GM18507 (cell line): ENCODE measurements around the gene ERG.

ENCODE experiments used
- DNase-seq: peaks from one replicate; pipeline ENCODE4 v3.0.0; 2011; ENCODE audit warnings: low read depth; ENCODE audit not compliant: insufficient read length; ENCODE audit errors: extremely low spot score
- FAIRE-seq: peaks from 2 replicates; lab custom pipeline; 2011; peaks lifted over from hg19 to GRCh38; lab: Jason Lieb, UNC

The ERG gene

DNA sequence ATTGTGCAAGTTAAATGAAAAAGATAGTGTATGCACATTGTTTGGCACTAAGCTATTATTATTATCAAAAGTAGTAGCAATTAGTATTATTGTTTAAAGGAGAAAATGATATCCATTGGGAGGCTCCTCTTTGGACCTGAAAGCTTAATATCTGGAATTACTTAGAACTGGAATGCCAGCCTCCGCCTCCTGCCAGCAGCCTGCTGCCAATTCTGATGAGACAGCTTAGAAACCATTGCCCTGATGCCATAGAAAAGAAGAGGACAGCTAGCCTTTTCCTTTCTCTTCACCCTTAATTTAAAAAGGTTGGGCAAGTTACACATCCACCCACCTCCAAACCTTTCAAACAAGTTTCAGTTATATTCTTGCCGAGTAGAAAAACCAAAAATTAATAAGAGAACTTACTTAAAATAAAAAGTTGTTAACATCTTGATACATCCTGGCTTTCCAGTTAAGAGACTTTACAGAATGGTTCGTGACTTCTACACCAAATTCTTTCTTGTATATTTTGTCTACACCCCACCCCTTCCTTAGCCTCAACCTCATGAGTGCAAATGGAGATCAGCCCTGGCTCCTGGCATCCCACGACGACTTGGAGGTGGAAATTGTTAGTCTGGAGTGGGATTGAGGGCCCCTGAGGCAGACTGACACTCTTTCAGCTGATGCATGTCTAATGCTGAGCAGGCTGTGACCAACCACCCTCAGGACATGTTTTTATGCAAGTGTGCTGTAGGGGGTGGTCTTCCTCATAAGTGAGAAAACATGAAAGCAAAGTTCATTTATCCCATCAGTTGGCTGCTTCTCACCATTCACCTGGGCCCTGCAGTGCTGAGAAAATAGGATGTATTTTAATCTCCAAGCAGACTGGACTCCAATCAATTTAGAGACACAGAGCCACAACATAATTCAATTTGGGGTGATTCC is 120.8 kb downstream of the ERG start:
- DNase-seq = no peak

DNA sequence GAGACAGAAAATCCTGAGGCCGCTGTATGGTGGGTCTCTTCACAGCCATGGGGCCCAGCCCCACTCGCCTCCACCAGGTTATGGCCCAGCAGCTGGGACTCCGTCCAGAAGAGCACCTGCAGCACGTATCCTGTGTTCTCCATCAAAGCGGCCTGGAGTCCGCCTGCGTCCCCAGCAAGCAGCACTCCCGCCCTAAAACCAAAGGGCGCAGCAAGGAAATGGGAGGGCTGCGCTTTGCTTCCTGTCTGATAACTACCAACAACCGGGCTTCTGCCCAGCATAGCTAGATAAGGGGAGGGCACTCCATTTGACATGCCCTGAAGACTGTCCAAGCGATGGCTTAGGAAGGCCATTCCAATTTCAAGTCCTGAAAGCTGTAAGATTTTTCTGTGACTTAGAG is 121.6 kb downstream of the ERG start:
- no peak for DNase-seq
- FAIRE-seq = no peak

More for the DNA sequence above, 120.8 kb downstream of the ERG start:
- no peak for FAIRE-seq

DNA sequence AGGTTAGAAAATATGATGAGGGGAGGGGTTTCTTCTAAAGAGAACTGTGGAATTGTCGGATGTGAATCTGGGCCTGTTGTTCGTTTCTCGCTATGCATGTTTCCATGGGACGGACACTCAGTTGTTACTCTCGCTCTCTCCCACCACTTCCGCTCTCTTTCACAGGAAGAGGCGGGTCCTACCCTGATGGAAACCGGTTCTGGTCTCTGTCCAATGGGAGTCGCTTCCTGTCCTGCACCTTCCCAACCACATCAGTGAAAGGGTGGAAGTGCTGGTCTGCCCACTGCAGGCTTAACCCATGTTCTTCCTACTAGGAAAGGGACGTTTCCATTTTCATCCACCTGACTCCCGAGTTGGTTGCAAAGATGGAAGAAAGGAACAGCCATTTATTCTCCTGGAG is 122.0 kb downstream of the ERG start:
- no peak for FAIRE-seq

DNA sequence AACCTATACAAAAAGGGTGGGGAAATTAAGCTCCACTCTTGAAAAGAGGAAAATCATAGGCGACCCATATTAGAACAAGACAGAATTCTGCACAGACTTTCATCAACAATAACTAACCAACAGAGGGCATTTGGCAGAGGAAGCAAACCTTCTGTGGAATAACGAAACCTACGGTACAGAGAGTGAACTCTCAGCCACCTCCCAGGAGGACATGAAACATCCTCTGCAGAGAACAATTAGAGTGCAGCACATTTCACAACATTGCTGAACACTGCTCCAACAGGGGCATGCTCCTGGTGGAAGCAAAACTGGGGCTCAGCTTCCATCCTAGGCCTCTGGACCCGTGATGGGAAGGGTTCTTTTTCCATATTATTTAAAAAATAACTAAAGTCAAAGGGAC is 130.6 kb downstream of the ERG start:
- DNase-seq (no peak), FAIRE-seq (no peak)

More for the DNA sequence above, 122.0 kb downstream of the ERG start:
- no peak for DNase-seq

DNA sequence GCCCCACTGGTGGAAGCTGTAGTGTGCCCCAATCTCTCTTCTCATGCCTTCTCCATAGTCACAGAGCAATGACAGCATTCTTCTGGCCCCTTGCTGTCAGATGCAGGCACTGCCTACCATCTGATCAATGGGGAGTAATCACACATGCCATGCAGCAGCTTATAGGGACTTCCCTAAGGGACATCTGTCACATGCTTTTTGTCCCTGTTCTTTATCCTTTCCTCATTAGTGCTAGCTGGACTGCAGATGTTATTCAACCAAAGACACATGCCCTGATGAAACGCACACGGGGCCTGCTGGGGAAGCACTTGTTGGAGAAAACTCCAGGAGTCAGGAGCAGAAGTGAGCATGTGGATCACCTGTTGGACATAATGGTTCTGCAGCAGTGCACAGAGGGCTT is 132.8 kb downstream of the ERG start:
- DNase-seq = no peak
- FAIRE-seq = no peak

DNA sequence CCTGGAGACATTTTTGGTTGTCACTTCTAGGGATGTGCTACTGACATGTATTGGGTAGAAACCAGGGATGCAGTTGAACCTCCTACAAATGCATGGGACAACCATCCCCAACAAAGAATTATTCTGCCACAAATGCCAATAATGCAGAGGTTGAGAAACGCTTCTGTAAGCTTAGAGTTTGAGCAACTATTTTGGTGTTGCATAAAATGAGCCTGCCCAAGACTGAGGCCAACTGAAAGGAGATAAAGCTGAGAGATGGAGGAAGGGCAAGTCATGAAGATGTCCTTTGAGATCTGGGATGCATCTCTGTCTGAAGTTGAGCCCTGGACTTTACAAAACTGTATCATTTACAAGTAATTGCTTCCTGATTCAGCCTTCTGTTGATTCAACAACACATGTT is 134.6 kb downstream of the ERG start:
- no peak for DNase-seq
- FAIRE-seq = no peak

DNA sequence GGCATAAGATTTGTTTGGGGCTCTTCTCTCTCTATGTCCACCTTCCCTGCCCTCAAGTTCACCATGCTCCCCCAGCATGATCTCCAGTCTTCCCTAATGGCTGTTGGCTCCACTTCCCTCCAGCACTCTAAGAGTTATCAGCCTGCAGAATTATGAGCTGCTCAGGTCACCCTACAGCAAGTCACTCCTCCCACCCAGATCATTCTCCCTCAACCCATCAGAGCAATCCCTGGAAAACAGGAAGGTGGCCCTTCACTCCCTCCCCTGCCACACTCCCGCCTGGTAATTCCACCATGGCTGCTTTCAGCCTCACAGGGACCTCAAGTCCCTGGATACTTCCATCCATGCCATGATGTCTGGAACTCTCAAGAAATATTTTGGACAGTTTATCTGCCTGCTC is 137.0 kb downstream of the ERG start:
- FAIRE-seq (no peak), DNase-seq (no peak)

DNA sequence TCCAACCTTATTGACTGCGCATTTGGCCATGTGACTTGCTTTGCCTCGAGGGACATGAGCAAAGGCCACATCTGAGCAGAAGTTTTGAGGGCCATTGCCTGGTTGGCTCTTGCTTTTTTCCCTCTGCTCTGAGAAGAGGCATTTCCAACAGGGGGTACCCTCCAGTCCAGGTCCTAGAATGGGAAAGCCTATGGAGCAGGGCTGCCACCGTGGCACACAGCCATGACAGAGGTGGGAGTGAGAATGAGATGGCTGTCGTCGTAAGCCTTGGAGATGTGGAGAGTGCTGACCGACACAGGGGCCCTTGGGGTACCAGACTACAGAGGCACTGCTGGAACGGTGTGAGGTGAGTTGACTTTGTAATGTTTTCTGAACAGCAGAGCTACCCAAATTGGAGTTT is 138.4 kb downstream of the ERG start:
- FAIRE-seq = no peak
- DNase-seq = no peak

DNA sequence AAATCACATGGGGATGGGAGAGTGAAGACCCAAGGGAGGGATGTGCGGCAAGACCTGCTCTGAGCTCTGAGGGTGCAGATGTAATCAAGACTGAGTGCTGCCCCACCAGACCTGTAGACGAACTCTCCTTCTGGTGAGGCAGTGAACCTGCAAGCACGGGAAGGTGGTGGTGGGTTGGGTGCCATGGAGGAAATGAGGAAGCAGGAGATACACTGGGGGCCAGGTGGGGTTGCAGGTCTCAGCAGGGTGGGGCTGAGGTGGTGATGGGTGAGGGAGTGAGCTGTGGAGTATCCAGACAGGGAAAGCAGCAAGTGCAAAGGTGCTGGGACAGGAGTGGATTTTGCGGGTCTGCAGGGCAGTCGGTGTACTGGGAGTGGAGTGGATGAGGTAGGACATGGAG is 139.2 kb downstream of the ERG start:
- DNase-seq (no peak), FAIRE-seq (no peak)

DNA sequence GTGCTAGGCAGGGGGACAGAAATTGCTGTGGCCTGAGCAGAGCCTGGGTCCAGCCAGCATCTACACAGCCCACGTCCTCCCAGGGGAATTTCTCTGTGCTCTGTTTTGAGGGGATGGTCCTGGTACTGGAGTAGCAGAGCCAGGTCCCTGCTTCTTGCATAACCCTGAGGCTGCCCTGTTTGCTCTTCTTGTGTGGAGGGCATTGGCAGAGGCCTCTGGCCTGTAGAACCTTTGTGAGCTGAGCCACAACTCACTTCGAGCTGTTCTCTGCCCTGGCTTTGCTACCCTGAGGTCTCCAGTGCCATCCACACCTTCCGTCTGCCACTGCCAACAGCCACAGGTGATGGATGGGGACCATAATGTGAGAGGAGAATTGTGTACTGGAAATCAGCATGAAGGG is 139.6 kb downstream of the ERG start:
- DNase-seq = no peak
- no peak for FAIRE-seq

DNA sequence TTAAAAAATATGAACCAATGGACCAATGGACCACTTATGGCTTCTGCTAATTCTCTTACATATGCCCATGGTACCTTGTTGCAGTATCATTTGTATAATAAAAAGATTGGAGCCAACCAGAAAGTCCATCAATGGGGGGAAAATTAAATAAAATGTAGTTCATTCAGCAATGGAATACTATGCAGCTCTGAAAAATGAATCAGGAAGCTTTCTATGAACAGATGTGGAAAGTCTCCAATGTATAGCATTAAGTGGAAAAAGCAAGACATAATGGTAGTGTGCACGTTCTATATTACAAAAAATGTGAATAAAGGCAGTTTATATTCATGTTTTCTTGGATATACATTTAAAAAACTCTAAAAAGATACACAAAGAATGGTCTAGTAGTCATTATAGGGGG is 140.2 kb downstream of the ERG start:
- no peak for FAIRE-seq

DNA sequence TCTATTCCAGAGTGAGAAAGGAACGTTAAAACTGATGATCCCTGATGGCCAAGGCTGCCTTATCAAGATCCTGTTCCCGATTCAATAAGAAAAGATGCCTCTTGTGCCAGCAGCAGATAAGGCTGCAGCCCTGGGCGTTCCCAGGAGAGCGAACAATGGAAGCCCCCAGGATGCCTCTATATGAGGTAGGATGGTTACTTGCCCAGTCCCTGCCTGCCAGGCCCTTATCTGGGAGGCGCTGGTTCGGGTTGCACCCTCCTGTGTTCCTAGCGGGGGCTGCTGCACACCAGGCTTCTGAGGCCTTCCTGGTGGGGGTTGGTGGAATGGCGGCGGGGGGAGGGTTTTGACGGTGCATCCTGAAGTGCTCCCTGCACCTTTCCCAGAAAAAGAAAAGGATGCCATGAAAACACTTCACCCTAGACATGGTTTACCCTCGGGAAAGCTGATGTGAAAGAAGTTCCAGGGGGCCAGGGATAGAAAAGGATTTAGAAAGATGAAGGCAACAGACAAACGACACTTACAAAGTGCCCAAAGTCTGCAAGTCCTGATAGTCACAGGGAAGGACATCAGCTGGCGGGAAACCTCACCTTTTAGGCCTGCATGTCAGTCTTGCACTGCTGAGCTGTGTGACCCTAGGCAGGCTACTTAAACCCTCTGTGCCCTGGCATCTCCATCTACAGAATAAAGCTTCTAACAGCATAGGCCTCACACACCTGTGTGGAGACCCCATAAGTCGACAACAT is 141.2 kb downstream of the ERG start:
- FAIRE-seq = no peak
- DNase-seq = no peak

More for the DNA sequence above, 140.2 kb downstream of the ERG start:
- no peak for DNase-seq

DNA sequence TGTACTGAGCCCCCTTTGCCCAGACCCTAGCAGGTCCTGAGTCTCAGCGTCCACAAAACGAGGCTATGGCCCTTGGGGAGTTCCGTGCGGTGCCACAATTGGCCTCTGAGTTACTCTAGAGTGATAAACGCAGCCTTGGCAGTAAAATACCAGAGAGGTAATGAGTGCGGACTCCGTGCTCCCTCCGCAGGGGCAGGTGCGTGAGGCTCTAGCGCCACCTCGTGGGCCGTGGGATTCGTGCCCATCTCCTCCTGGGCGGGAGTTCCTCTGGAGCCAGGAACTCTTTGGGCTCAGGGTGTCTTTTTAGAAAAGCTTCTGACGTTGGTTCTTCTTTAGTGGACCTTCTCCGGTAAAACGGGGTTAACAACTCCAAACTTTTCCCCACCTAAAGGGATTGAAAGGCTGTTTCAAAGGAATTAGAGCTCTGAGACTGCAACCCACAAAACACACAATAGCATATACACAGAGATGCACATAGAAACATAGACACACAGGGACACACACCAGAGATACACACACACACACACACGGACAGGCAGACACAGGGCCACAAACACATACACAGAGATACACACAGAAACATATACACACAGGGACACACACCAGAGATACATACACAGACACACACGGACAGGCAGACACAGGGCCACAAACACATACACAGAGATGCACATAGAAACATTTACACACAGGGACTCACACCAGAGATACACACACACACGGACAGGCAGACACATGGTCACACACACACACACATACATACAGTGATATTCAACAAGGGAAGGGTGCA is 142.1 kb downstream of the ERG start:
- FAIRE-seq (peak; percentile 89), DNase-seq (peak; percentile 70)

DNA sequence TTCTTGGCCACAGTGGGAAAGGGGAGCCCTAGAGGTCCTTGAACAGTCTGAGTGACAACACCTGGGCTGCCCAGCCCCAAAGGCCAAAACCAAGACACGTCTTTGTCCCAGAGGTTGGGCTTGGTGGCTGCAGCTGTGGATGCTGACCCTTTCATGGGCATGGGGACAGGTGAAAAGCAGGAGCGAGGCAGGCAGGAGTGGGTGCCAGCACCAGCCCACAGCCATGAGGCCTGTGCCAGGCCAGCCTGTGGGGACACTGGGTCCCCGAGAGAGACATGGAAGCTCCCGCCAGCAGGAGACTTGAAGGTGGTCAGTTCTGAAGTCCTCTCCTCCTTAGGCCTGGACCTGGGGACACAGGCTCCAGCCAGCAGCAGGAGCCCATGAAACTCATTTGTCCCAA is 142.9 kb downstream of the ERG start:
- DNase-seq = no peak
- FAIRE-seq = no peak

DNA sequence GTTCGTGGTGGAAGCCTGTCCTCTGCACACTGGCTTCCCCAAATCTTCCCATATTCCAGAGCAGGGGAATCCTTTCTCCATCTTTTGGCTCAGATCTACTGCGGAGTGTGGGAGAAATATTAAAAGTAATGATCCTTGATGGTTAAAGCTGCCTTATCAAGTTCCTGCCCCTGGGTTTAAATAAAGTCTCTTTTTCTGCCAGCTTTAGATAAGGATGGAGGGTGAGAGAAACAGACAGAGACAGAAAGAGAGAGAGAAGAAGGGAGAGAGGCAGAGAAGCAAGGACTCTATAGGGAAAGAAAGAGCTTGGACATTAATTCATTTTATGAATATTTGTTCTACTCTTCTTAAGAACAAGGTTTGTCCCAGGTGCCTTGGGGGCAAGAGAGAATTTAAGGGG is 143.5 kb downstream of the ERG start:
- no peak for FAIRE-seq

DNA sequence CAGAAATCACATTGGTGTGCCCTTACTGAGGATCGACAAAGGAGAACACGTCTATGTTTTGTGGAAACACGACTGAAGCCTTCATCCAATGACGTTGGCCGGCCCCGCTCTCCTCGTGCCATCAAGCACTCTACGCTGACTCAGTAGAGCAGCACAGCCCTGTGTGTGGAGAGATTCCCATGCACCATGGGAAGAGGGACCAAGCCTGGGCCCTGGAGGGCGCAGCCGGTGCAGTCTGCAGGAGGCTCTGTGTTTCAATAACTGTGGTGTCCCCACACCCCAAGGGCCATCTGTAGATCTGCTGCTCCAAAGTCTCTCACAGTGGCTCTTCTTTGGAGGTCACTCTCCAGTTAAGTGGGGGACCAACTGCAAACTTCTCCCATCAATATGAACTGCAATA is 144.0 kb downstream of the ERG start:
- DNase-seq (no peak), FAIRE-seq (no peak)

More for the DNA sequence above, 143.5 kb downstream of the ERG start:
- DNase-seq = no peak

DNA sequence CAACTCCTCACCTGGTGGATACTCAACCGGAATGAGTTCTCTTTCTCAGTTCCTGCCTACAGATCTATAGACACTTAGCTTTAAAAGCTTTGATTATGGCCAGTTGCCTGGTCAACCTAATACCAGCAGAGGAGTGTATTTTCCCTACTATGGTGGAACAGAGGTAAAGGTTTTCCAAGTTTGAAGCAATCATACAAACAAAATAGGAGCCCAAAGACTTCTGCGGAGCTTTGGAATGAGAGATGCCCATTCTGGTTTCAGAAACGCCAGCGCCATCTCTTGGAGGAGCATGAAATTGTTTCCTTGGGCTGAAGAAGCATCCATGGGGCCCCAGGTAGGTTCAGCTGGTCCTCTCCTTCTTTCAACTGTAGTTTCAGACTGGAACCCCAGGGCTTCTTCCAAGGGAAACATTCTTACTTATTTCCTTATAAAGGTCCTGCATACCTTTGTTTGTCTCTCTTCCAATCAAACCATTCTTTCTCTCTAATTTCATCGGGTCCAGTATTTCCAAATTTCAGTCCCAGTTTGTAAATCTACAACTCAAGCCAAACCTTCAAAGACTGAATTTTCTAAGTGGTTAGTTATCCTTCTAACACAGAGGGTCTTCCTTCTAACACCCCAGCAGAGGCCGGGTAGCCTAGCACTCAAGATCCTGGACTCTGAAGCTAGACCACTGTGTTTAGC is 145.6 kb downstream of the ERG start:
- DNase-seq (no peak), FAIRE-seq (peak; percentile 77)

DNA sequence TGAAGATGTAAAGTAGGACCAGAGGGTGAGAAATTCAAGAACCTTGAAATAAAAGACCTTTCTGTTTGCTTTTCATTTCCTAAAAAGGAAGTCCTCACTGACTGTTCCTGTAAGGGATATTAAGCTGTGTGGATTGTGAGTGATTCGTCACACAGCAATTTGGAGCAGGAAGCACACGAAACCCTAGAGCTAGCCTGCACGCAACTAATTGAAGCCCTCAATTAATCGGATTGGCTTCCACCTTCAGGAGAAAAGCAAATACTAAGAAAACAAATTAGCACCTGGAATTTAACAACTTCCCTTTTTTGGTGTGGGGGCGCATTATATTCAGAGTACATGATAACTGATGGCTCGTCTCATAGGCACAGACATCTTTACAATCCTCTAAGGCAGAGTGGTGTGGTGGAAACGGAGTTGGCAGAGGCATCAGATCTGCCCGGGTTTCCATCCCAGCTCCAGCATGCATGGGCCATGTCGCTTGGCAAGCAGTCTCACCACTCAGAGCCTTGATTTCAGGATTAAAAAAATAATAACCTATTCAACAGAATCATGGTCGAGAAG is 146.2 kb downstream of the ERG start:
- no peak for DNase-seq
- FAIRE-seq = no peak
